Heart left ventricle (tissue), 13 donors: ENCODE results near the gene INPP4A.

ENCODE experiments used
- CTCF ChIP-seq, 12 donors: fragments of 200-600 bp; sonication (generic) in 4 of 12; IDR thresholded peaks; one replicate each; pipeline versions ENCODE4 v1.5.0 to v1.8.0; 2018 to 2022; ENCODE audit warnings: antibody characterized with exemption in 12 of 12, mild to moderate bottlenecking in 5 of 12
- POLR2A ChIP-seq, 2 donors: fragments of 450-650 bp; IDR thresholded peaks; one replicate each; pipeline ENCODE4 v1.6.1; 2017; ENCODE audit warnings: antibody characterized with exemption in 2 of 2, mild to moderate bottlenecking in 2 of 2, moderate library complexity in 2 of 2
- donor health status: ischemic (EF 13 %, LVEDD 7.1; RV severe dilation, severe dysfunction).
- donor health status: DM: no; HTN: yes; CAD: no.
- donor health status: DM: no; HTN: no; CAD: no.
- donor health status: ischemic (EF 25% LVEDD 6.9; RV normal size, moderate dysfunction).
- donor health status: ischemic (EF 25% LVEDD 5.7; RV mildly dilated, moderate dysfunction).
- donor health status: ischemic (EF 35%, LVEDD 5.7; RV mildly dilated, moderate dysfunction).
- donor health status: nonischemic (EF 11% LVEDD 7.7; RV severe dilation, severe dysfunction).
- donor health status: DM: yes; HTN: yes; CAD: no.
- donor health status: PGD.
- donor health status: ischemic (EF 29% LVEDD 5.4; RV normal size, mild dysfunction).
- donor health status: nonischemic (EF 23%, LVEDD 6.1; RV moderate dilation, normal function).

- TF ChIP-seq CTCF (IDR thresholded peaks at IDR 0.05) (no peak), POLR2A (IDR thresholded peaks at IDR 0.05) (no peak)
Measured at GRCh38 chr2:98607104-98607503, 162.4 kb downstream of the INPP4A start.
